IPS-18c (cell line): Measurements from ENCODE around the gene FAM151B.
"Not testable (repeated sequence)": the region's sequence is repeated elsewhere in the genome, so short reads cannot be mapped to it uniquely, and the experiment has no call there.

Source experiments
- H3K4me3 ChIP-seq: 2 replicates; pipeline ENCODE4 v1.7.0; 2013; ENCODE audit warnings: low read depth, mild to moderate bottlenecking, low read length, moderate library complexity; ENCODE audit not compliant: insufficient read depth
- H3K9me3 ChIP-seq: one replicate; pipeline ENCODE4 v1.6.1; 2013; ENCODE audit warnings: mild to moderate bottlenecking, low read length, moderate library complexity; ENCODE audit not compliant: control insufficient read depth, insufficient read depth

FAM151B gene

DNA sequence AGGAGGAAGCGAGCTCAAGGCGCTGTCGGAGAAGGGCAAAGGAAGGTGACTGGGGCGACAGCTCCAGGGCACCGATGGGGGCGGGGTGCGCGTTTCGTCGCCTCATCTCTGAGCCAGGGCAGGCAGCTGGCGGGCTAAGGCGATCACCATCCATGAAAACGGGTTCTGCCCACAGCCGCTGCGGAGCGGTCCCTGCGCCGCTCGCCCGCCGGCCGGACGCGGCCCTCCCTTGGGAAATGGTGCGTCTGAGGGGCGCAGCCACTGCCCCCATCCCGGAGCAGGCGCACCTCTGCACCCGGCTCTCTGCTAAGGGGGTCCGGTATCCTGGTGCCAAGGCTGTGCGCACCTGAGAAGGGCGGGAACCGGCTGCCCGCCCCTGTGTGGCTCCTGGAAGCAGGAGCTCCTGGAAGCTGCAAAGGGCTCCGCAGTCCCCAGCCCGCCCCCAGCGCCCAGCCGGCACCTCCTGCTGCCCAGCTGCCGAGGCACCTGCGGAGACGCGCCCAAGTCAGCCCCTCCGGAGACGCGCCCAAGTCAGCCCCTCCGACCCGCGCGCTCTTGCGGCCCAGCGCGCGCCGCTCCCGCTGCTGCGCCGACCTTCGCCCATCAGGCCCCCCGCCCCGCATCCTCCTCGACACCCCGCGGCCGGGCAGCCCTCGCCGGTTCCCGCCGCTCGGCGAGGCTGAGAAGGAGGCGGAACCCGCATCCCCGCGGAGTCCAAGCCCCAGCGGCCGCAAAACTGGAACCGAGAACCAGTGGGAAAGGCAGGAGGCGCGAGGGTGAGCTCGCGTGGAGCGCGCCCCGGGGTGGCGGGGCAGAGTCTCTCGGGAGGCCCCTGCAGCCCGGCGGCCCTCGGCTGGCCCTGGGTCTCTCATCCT lies 81.4 kb downstream of the FAM151B start:
- H3K9me3 ChIP-seq: peaks cover 3% of the 10 kb centered on the region
- peak overlapping the region; percentile 62 for H3K4me3 ChIP-seq

DNA sequence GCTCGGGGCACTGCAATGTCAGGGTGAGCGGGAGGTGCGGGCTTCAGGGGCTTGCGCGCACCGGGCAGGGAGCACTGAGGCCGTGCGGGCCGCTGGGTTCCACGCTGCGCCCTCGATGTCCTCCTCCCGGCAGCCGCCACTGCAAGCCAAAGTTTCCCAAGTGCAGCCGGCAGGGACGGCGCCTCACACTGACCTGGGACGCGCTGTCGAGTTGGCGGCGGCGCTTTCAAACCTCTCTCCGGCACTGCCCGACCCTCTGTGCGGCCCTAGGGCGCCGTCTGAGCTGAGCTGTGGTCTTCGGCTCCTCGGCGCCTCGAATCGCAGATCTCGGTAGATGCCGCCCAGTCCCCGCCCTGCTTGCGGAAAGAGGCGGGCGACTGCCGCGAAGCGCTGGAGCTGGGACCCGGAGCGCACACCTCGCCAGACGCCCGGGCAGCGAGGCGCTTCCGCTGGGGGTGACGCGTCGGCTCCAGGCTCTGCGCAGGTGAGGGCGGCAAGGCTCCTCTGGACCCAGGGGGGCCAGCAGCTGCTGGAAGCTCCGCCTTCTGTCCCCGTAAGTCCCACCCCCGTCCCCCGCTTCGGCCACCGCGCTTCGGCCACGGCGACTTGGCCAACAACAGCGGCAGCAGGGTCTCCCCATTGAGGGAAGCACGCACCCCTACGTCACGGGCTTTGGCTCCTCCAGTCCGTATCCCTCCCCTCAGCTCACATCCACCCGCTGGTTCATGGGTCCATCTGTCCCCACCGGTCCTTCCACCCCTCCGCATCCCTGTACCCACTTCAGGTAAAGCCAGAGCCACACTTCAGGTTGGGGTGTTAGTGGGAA lies 82.3 kb downstream of the FAM151B start, which contains the start of gene ANKRD34B:
Gene ANKRD34B, minus strand, starts transcription at position 320 of the 826 bp plus-strand sequence. CDS start 10,261 bp downstream, outside the sequence.
- H3K9me3 ChIP-seq: peaks cover 3% of the 10 kb centered on the region
- peak within 1 kb of the TSS; percentile 62 for H3K4me3 ChIP-seq

DNA sequence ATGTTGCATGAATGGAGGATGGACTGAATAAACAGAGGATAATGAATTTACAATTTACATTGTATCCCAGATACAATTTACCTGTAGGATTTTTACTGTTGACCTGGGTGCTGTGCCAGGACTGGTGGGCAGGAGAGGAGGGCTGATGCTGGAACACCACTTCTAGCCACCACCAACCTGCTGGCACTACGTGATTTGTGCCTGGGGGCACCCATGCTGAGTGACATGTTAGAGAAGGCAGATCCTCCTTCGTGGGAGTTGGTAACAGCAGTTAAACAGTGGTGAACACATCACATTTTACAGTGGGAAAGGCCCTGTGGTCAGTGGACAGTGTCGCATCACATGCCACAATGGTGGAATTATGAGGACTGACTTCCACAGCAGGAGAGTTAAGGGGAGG lies 85.2 kb downstream of the FAM151B start:
- Histone ChIP-seq H3K9me3 (peaks cover 3% of the 10 kb centered on the region), H3K4me3 (no peak overlapping the region)

DNA sequence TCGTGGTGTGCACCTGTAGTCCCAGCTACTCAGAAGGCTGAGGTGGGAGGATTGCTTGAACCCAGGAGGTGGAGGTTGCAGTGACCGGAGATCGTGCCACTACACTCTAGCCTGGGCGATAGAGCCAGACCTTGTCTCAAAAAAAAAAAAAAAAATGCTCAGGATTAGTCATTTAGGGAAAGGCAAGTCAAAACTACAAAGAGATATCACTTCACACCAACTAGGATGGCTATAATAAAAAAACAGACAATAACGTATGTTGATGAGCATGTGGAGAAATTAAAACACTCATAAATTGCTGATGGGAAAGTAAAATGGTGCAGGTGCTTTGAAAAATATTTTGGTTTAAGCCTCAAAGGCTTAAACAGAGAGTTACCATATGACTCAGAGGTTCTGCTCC lies 88.5 kb downstream of the FAM151B start:
- Histone ChIP-seq H3K4me3 (no peak overlapping the region), H3K9me3 (peaks cover 3% of the 10 kb centered on the region)

DNA sequence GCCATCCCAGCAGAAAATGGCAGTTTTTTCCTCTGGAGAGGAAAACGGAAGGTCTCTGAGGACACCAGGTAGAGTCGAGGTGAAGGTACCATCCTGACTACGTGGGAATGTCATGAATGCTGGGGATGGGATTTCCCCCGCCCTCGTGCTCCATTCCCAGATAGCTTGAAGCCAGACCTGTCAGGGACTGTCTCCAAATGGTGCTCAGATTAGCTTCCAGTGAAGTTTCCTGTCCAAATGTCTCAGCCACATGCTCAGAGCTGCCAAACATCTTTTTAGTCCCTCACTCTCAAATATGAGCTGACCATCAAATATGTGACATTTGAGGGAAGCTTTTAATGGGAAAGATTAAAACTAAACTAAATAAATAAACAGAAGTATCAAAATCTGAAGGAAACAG lies 89.8 kb downstream of the FAM151B start:
- Histone ChIP-seq H3K4me3 (no peak overlapping the region), H3K9me3 (no peaks in the 10 kb centered on the region)

DNA sequence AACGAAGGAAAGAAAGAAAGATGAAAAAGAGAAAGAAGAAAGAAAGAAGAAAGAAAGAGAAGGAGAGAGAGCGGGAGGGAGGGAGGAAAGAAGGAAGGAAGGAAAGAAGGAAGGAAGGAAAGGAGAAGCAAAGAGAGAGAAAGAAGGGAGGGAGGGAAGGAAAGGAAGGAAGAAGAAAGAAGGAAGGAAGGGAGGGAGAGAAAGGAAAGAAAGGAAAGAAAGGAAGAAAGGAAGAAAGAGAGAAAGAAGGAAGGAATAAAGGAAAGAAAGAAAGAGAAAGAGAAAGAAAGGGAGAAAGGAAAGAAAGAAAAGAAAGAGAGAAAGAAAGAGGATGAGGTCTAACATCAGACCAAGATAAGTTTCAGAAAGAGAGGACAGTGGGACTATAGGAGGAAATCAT lies 91.2 kb downstream of the FAM151B start:
- no peaks in the 10 kb centered on the region for H3K9me3 ChIP-seq
- no peak overlapping the region for H3K4me3 ChIP-seq

DNA sequence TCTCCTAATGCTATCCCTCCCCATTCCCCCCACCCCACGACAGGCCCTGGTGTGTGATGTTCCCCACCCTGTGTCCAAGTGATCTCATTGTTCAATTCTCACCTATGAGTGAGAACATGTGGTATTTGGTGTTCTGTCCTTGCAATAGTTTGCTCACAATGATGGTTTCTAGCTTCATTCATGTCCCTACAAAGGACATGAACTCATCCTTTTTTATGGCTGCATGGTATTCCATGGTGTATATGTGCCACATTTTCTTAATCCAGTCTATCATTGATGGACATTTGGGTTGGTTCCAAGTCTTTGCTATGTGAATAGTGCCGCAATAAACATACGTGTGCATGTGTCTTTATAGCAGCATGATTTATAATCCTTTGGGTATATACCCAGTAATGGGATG lies 92.4 kb downstream of the FAM151B start:
- not testable (repeated sequence) for H3K4me3 ChIP-seq, H3K9me3 ChIP-seq

DNA sequence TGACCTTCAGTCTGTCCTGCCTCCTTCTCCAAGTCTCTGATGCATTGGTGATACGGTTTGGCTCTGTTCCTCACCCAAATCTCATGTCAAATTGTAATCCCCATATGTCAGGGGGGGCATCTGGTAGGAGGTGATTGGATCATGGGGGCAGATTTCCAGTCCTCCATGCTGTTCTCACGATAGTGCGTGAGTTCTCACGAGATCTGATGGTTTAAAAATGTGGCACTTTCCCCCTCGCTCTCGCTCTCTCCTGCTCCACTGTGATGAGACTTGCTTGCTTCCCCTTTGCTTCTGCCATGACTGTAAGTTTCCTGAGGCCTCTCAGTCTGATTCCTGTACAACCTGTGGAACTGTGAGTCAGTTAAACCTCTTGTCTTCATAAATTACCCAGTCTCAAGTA lies 96.9 kb downstream of the FAM151B start:
- Histone ChIP-seq H3K4me3 (no peak overlapping the region), H3K9me3 (no peaks in the 10 kb centered on the region)

DNA sequence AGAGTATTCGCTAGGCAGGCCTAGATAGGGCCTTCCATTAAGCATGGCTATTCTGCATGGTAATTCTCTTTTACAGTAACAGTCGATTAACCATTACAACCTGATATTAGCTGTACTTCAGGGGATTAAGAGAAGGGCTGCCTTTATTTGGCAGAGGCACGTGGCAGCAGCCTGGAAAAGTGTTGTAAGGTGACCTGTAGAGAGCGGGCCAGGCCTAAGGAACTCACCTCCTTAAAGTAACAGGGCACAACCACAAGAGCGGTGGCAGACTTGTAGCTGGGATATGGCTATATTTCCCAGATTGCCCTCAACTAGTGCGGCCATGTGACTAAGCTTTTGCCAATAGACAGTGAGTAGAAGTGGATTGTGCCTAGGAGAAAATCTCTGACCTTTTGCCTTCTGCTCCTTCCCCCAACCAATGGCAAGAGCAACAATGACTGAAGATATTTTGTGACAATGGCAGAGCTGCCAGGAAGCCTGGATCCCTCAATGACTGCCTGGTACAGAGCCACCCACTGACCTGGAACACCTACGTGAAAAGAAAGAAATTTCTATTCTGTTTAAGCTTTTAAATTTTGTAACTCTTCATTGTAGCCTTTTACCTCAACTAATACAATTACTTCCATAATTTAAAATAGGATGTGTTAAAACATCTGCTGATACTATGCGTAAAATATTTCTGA lies 101.1 kb downstream of the FAM151B start:
- Histone ChIP-seq H3K9me3 (no peaks in the 10 kb centered on the region), H3K4me3 (no peak overlapping the region)

DNA sequence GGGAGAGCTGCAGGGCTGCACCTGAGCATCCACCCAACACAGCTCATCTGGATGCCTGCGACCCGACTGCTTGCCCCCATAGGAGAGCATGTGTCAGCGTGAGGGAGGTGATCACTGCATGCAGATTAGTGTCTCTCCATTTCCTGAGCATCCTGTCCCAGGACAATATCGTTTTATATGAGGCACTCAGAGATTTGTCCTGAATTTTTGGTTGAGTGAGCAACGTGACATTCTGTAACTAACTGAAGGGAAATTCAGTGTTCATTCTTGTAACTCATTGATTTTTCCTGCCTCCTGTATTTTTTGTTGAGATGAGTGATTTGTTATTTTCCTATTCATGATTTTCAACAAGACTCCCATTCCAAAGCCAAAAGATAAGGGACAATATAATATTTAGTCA lies 102.9 kb downstream of the FAM151B start:
- H3K4me3 ChIP-seq: no peak overlapping the region
- no peaks in the 10 kb centered on the region for H3K9me3 ChIP-seq

DNA sequence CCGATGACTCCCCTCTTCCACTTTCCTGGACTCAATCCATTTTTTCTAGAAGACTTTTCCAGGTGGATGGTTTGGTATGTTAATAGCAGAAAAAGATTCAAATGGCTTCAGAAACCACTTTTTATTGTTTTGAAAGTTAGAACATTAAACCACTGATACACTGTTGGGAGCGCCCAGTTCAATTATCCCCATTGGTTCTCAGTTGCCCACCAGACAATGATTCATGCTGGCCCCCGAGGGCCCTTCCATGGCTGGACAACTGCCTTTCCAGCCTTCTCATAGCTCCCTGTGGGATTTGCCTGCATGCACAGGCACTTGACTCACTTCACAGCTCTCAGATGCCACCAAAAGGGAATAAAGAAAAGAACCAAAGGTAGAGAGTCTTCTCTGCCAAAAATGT lies 103.5 kb downstream of the FAM151B start:
- Histone ChIP-seq H3K9me3 (no peaks in the 10 kb centered on the region), H3K4me3 (no peak overlapping the region)

DNA sequence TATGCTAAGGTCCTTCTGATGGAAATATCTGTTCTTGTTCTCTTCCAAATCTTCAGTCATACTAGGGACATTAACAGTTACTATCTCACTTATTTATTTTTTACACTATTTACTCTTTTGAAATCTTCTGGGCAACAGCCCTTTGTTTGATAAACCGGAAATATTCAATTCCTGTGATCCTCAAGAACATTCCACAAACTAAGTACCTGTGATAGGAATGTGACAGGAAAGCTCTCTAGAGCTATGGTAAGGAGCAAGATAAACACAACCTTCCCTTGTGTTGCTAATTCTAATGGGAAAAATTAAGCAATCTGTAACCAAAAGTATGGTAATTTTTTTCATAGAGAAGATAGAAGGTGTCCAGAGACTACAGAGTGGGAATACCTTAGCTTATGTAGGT lies 104.2 kb downstream of the FAM151B start:
- H3K9me3 ChIP-seq: no peaks in the 10 kb centered on the region
- H3K4me3 ChIP-seq: no peak overlapping the region
